ENCODE measurements around the gene CYP4F22. TPM values are rescaled to one million over a fixed set of nuclear protein-coding genes. Genes with fewer than 3 reads are reported as not detected.

CYP4F22 gene
- total RNA-seq, 1 donor from 2014 or later, result not detected

DNA sequence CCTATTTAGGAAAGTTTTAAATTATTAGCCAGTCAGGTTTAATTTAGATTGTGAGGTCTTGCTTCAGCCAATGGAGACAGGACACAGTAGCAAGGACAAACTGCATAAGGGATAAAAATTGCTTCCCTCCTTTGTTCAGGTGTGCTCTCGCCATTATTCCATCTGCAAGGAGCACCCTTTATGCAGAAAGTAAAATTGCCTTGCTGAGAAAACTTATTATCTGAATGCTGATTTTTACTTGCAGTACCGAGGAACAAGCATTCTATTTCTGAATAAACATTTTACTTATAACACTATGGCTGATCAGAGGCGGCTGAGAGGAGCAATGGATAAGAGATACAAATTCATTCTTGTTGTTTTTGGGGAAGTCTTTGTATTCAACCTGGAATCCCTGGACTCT is 8.0 kb downstream of the CYP4F22 start:
- Histone ChIP-seq H3K4me1 (no peaks in the 10 kb centered on the region), H3K79me2 (ENCODE audit: low read depth) (no peaks in the 10 kb centered on the region), H3K36me3 (no peaks in the 10 kb centered on the region), H3F3A (ENCODE audit: low read depth) (no peaks in the 10 kb centered on the region), H4K20me1 (ENCODE audit: low read depth) (no peaks in the 10 kb centered on the region), H3K27me3 (no peaks in the 10 kb centered on the region), H3K4me3 (no peak overlapping the region), H2AFZ (replicated peaks) (no peak overlapping the region), H3K9me3 (ENCODE audit: low read depth) (peaks cover 3% of the 10 kb centered on the region), H3K9ac (no peak overlapping the region), H3K4me2 (no peak overlapping the region), H3K27ac (no peak overlapping the region)
- Mint-ChIP-seq H3K4me1 (no peaks in the 10 kb centered on the region), H3K36me3 (no peaks in the 10 kb centered on the region), H3K27me3 (ENCODE audit: insufficient read depth, low read depth) (peaks cover 11% of the 10 kb centered on the region), H3K27ac (no peak overlapping the region), H3K4me3 (no peak overlapping the region), H3K9me3 (peaks cover 6% of the 10 kb centered on the region)
- TF ChIP-seq, protein P1, sequence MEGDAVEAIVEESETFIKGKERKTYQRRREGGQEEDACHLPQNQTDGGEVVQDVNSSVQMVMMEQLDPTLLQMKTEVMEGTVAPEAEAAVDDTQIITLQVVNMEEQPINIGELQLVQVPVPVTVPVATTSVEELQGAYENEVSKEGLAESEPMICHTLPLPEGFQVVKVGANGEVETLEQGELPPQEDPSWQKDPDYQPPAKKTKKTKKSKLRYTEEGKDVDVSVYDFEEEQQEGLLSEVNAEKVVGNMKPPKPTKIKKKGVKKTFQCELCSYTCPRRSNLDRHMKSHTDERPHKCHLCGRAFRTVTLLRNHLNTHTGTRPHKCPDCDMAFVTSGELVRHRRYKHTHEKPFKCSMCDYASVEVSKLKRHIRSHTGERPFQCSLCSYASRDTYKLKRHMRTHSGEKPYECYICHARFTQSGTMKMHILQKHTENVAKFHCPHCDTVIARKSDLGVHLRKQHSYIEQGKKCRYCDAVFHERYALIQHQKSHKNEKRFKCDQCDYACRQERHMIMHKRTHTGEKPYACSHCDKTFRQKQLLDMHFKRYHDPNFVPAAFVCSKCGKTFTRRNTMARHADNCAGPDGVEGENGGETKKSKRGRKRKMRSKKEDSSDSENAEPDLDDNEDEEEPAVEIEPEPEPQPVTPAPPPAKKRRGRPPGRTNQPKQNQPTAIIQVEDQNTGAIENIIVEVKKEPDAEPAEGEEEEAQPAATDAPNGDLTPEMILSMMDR (IDR thresholded peaks at IDR 0.05), result no peak
- TF ChIP-seq EZH2 (IDR thresholded peaks at IDR 0.05), result no peak
- TF ChIP-seq EZH2phosphoT487 (IDR thresholded peaks at IDR 0.05), result no peak
- no peak for DNase-seq (ENCODE audit: low spot score)

DNA sequence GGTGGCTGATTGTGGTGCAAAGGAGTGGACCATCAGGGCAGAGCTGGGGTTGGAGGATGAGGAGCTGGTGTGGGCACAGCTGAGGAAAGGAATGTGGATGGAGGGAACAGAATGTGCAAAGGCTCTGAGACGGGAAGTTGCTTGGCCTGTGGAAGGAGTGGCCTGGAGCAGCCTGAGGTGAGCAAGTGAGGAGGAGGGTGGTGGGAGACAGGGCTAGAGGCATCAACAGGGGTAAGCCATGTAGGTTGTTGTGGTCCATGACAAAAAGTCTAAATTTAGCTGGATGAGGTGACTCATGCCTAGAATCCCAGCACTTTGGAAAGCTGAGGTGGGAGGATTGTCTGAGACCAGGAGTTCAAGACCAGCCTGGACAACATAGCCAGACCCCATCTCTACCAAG is 9.5 kb downstream of the CYP4F22 start:
- Mint-ChIP-seq H3K9me3 (peaks cover 6% of the 10 kb centered on the region), H3K27me3 (ENCODE audit: insufficient read depth, low read depth) (peaks cover 11% of the 10 kb centered on the region), H3K4me3 (no peak overlapping the region), H3K4me1 (no peaks in the 10 kb centered on the region), H3K36me3 (no peaks in the 10 kb centered on the region), H3K27ac (no peak overlapping the region)
- Histone ChIP-seq H3K4me3 (no peak overlapping the region), H3K27me3 (no peaks in the 10 kb centered on the region), H3F3A (ENCODE audit: low read depth) (no peaks in the 10 kb centered on the region), H2AFZ (replicated peaks) (no peak overlapping the region), H3K36me3 (no peaks in the 10 kb centered on the region), H3K79me2 (ENCODE audit: low read depth) (no peaks in the 10 kb centered on the region), H3K4me2 (no peak overlapping the region), H3K4me1 (no peaks in the 10 kb centered on the region), H4K20me1 (ENCODE audit: low read depth) (no peaks in the 10 kb centered on the region), H3K9me3 (ENCODE audit: low read depth) (peaks cover 3% of the 10 kb centered on the region), H3K9ac (no peak overlapping the region), H3K27ac (no peak overlapping the region)
- no peak for DNase-seq (ENCODE audit: low spot score)
- TF ChIP-seq, protein P1 (IDR thresholded peaks at IDR 0.05), result no peak
- TF ChIP-seq EZH2phosphoT487 (IDR thresholded peaks at IDR 0.05) (no peak), EZH2 (IDR thresholded peaks at IDR 0.05) (no peak)

DNA sequence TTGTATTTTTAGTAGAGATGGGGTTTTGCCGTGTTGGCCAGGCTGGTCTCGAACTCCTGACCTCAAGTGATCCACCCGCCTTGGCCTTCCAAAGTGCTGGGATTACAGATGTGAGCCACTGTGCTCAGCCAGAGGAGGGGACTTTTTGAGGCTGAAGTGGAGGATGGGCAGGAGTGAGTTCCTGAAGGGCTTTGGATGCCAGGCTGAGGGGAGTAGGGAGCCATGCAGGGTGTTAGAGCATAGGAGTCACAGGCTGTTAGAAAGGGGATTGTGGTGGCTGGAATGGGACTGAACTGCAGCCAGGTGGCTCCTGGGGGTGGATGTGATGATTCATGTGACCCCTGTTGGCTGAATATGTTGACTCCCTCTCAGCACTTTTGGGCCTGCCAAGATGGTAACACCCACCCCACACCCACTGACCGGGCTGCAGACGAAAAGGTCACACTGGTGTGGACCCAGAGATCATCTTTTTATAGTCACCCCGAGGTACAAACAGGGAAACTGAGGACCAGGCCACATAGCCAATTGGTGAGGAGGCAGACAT is 11.2 kb downstream of the CYP4F22 start:
- H3K27me3 Mint-ChIP-seq (ENCODE audit: insufficient read depth, low read depth), result peaks cover 8% of the 10 kb centered on the region
- Histone ChIP-seq H3K27me3 (no peaks in the 10 kb centered on the region), H3K9me3 (ENCODE audit: low read depth) (peaks cover 3% of the 10 kb centered on the region), H3K79me2 (ENCODE audit: low read depth) (no peaks in the 10 kb centered on the region), H3K4me3 (no peak overlapping the region), H2AFZ (replicated peaks) (no peak overlapping the region), H3F3A (ENCODE audit: low read depth) (no peaks in the 10 kb centered on the region), H3K36me3 (no peaks in the 10 kb centered on the region), H3K4me2 (no peak overlapping the region), H3K4me1 (no peaks in the 10 kb centered on the region), H3K27ac (no peak overlapping the region), H3K9ac (no peak overlapping the region), H4K20me1 (ENCODE audit: low read depth) (no peaks in the 10 kb centered on the region)
- H3K36me3 Mint-ChIP-seq, result no peaks in the 10 kb centered on the region
- DNase-seq (ENCODE audit: low spot score), result no peak
- H3K9me3 Mint-ChIP-seq, result peaks cover 4% of the 10 kb centered on the region
- H3K27ac Mint-ChIP-seq, result no peak overlapping the region
- no peak for TF ChIP-seq EZH2 (IDR thresholded peaks at IDR 0.05)
- no peak for TF ChIP-seq EZH2phosphoT487 (IDR thresholded peaks at IDR 0.05)
- TF ChIP-seq, protein P1 (IDR thresholded peaks at IDR 0.05), result no peak
- no peak overlapping the region for H3K4me3 Mint-ChIP-seq
- no peaks in the 10 kb centered on the region for H3K4me1 Mint-ChIP-seq

Data from neural progenitor cell (in vitro differentiated cells).